ENCODE data around the gene TULP4. TPM values are rescaled to one million over a fixed set of nuclear protein-coding genes. Genes with fewer than 3 reads are reported as not detected.
"Not testable (repeated sequence)": the region's sequence is repeated elsewhere in the genome, so short reads cannot be mapped to it uniquely, and the experiment has no call there.

The TULP4 gene
- total RNA-seq, 1 donor = 131 TPM

- TF ChIP-seq CTCF (IDR thresholded peaks at IDR 0.05; ENCODE audit: insufficient read depth, low read length) = no peak
- DNase-seq (ENCODE audit: low read depth) = no peak
- no peak overlapping the region for H3K4me3 ChIP-seq (ENCODE audit: low read depth, low read length)
Measured at GRCh38 chr6:158391276-158391675, 79.0 kb downstream of the TULP4 start.

- DNase-seq (ENCODE audit: low read depth); H3K4me3 ChIP-seq (ENCODE audit: low read depth, low read length): not testable (repeated sequence)
Measured at GRCh38 chr6:158391977-158392376, 79.7 kb downstream of the TULP4 start.

- no peak overlapping the region for H3K4me3 ChIP-seq (ENCODE audit: low read depth, low read length)
- TF ChIP-seq CTCF (IDR thresholded peaks at IDR 0.05; ENCODE audit: insufficient read depth, low read length) = no peak
- no peak for DNase-seq (ENCODE audit: low read depth)
Measured at GRCh38 chr6:158396136-158396535, 83.9 kb downstream of the TULP4 start.

- H3K4me3 ChIP-seq (ENCODE audit: low read depth, low read length) = no peak overlapping the region
- TF ChIP-seq CTCF (IDR thresholded peaks at IDR 0.05; ENCODE audit: insufficient read depth, low read length) = no peak
- DNase-seq (ENCODE audit: low read depth) = no peak
Measured at GRCh38 chr6:158397578-158397977, 85.3 kb downstream of the TULP4 start.

GRCh38 chr6:158398252-158399024, 86.2 kb downstream of the TULP4 start:
- DNase-seq (ENCODE audit: low read depth) = no peak
- no peak overlapping the region for H3K4me3 ChIP-seq (ENCODE audit: low read depth, low read length)
- TF ChIP-seq CTCF (IDR thresholded peaks at IDR 0.05; ENCODE audit: insufficient read depth, low read length) = no peak

GRCh38 chr6:158399040-158399700, 86.9 kb downstream of the TULP4 start:
- no peak overlapping the region for H3K4me3 ChIP-seq (ENCODE audit: low read depth, low read length)
- no peak for TF ChIP-seq CTCF (IDR thresholded peaks at IDR 0.05; ENCODE audit: insufficient read depth, low read length)
- DNase-seq (ENCODE audit: low read depth) = no peak

DNA sequence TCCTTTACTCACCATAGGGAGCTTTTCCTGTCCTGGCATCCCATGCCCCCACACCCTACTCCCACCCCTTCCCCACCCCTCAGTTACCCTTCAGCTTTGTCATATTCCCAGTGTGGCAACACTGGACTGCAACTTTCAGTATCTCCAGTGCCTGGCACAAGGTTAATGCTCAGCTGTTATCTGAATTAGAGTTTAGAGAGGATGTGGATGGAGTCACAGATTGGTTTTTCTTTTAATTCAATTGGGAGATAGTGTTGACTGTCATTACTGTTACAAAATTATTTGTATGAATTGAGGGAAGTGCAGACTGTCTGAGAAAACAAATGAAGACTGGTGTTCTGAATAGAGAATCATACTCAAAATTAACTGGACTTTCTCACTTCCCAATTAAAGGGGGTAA, 89.9 kb downstream of the TULP4 start:
- DNase-seq (ENCODE audit: low read depth) = no peak
- H3K4me3 ChIP-seq (ENCODE audit: low read depth, low read length) = no peak overlapping the region
- TF ChIP-seq CTCF (IDR thresholded peaks at IDR 0.05; ENCODE audit: insufficient read depth, low read length) = no peak

DNA sequence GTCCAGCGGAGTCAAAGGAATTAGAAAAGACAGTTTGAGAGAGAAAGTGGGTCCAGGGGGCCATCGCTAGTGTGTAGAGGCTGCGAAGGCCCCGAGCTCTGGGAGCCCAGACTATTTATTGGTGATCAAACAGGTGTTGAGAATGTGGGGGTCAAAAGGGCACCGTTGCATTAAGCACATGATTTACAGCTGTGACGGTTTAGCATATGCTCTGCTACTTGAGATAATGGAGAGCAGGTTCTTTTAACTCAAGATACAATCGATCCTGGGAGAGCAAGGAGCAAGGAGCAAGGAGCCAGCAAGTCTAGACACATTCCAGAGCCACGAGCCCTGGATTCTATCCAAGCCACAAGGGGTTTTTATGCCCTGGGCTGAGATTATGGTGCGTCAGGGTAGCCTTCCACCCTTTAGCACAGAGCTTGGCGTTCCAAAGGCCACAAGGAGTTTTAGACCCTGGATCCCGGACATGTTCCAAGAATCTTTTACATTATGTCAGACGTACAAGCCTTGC, 93.1 kb downstream of the TULP4 start:
- peak; percentile 52 for DNase-seq (ENCODE audit: low read depth)
- H3K4me3 ChIP-seq (ENCODE audit: low read depth, low read length) = not testable (repeated sequence)

Measured in fibroblast of the aortic adventitia (primary cell).